ENCODE measurements around the gene LRRC45.

GRCh38 chr17:81990836-81991683 is 32.0 kb upstream of the LRRC45 start:
- TF ChIP-seq CTCF (conservative IDR thresholded peaks at IDR 0.05; ENCODE audit: low read depth, low read length) (no peak), EZH2 (IDR thresholded peaks at IDR 0.05; ENCODE audit: borderline replicate concordance, low read depth, low read length, poor library complexity, severe bottlenecking) (no peak)
